K562 (cell line): ENCODE measurements around the gene CDC42EP1. TPM values are rescaled to one million over a fixed set of nuclear protein-coding genes. Genes with fewer than 3 reads are reported as not detected.

Experiments
- ATAC-seq: fragments of 200-7000 bp; cut with Tn5 transposase; 3 replicates; pipeline ENCODE4 v1.9.1; 2020; ENCODE audit warnings: moderate library complexity
- BruUV-seq: library from RNA; stranded (reverse); fragments of 400-500 nt; replicated peaks from 2 replicates; lab custom pipeline; 2021; lab: Mats Ljungman, UMichigan
- CTCF ChIA-PET: fragments of 300-600 bp; formaldehyde crosslinking; extraction: SDS; loops from one replicate; lab custom pipeline; 2021; ENCODE audit warnings: low intra/inter-chr PET ratio; lab: Yijun Ruan, JAX
- POLR2A ChIA-PET: fragments of 300-600, 350-650 bp; sonication (Branson Sonifier 250); formaldehyde crosslinking; extraction: SDS; loops from one replicate; lab custom pipeline; 2021; ENCODE audit warnings: antibody characterized with exemption, inconsistent platforms; lab: Yijun Ruan, JAX
- DNase-seq, 4 experiments: peaks; one replicate each; pipeline versions ENCODE4 v3.0.0 to v3.0.0-alpha.2; 2011 to 2018; ENCODE audit warnings: low spot score in 3 of 4, mixed read lengths in 3 of 4; ENCODE audit errors: extremely low read depth in 1 of 4
- FAIRE-seq: peaks from 2 replicates; lab custom pipeline; 2011; peaks lifted over from hg19 to GRCh38; lab: Jason Lieb, UNC
- H2AFZ ChIP-seq: 2 replicates; pipeline ENCODE4 v1.6.0; 2011; ENCODE audit warnings: low read depth, low read length, control low read depth, inconsistent platforms
- H3K27ac ChIP-seq: fragments of 200-600 bp; 3 replicates; pipeline ENCODE4 v1.8.0; 2011; ENCODE audit warnings: low read depth, mild to moderate bottlenecking, control low read depth, inconsistent platforms, low read length, moderate library complexity, mixed read lengths; ENCODE audit errors: extremely low read depth
- H3K27me3 ChIP-seq, 2 experiments: fragments of 300-600 bp in 1 of 2; 2 replicates in 1 of 2; 3 replicates in 1 of 2; pipeline versions ENCODE4 v1.6.0 to v1.8.0; 2011; ENCODE audit warnings: inconsistent platforms in 2 of 2, low read length in 2 of 2, mild to moderate bottlenecking in 1 of 2, mixed read lengths in 1 of 2, moderate library complexity in 1 of 2; ENCODE audit not compliant: control insufficient read depth in 2 of 2, insufficient read depth in 2 of 2
- H3K36me3 ChIP-seq: fragments of 300-600 bp; 3 replicates; pipeline ENCODE4 v1.8.0; 2011; ENCODE audit warnings: mild to moderate bottlenecking, low read length, inconsistent platforms; ENCODE audit not compliant: control insufficient read depth, insufficient read depth
- H3K4me1 ChIP-seq, 2 experiments: fragments of 200-600 bp in 1 of 2; replicated peaks in 1 of 2; 2 replicates in 1 of 2; 3 replicates in 1 of 2; pipeline versions ENCODE4 v1.5.1 to v1.8.0; 2011; ENCODE audit warnings: inconsistent platforms in 2 of 2, low read length in 2 of 2, mild to moderate bottlenecking in 1 of 2, mixed read lengths in 1 of 2, moderate library complexity in 1 of 2; ENCODE audit not compliant: control insufficient read depth in 2 of 2, insufficient read depth in 2 of 2
- H3K4me2 ChIP-seq: 2 replicates; pipeline ENCODE4 v1.6.1; 2011; ENCODE audit warnings: low read length, control low read depth, inconsistent platforms, mixed read lengths; ENCODE audit not compliant: insufficient read depth
- H3K4me3 ChIP-seq: fragments of 200-600 bp; sonication (generic), shearing (Covaris generic); 2 replicates; pipeline ENCODE4 v1.5.1; 2016; ENCODE audit warnings: control low read depth, inconsistent platforms
- H3K79me2 ChIP-seq: fragments of 200-600 bp; 3 replicates; pipeline ENCODE4 v1.8.0; 2011; ENCODE audit warnings: low read length, inconsistent platforms; ENCODE audit not compliant: control insufficient read depth, insufficient read depth
- H3K9ac ChIP-seq, 2 experiments: 2 replicates each; pipeline versions ENCODE4 v1.6.0 to v1.6.1; 2011; ENCODE audit warnings: low read depth in 2 of 2, low read length in 2 of 2, control low read depth in 1 of 2, inconsistent platforms in 1 of 2, mild to moderate bottlenecking in 1 of 2, mixed read lengths in 1 of 2; ENCODE audit not compliant: insufficient read depth in 1 of 2
- H3K9me1 ChIP-seq: one replicate; pipeline ENCODE4 v1.6.0; 2011; ENCODE audit warnings: inconsistent platforms, mild to moderate bottlenecking, low read length, moderate library complexity; ENCODE audit not compliant: control insufficient read depth, insufficient read depth
- H3K9me3 ChIP-seq: replicated peaks from 2 replicates; pipeline ENCODE4 v1.5.1; 2011; ENCODE audit warnings: low read depth, low read length, inconsistent platforms; ENCODE audit not compliant: control insufficient read depth, insufficient read depth
- H4K20me1 ChIP-seq: replicated peaks from 2 replicates; pipeline ENCODE4 v1.6.1; 2011; ENCODE audit warnings: low read length, inconsistent platforms, mixed read lengths; ENCODE audit not compliant: control insufficient read depth, insufficient read depth
- BCL6 ChIP-seq: fragments of 250-450 bp; sonication (Bioruptor Pico); IDR thresholded peaks from 2 replicates; pipeline ENCODE4 v1.4.0; 2020
- ELK3 ChIP-seq: fragments of 450-650 bp; formaldehyde crosslinking; IDR thresholded peaks from 2 replicates; pipeline ENCODE4 v1.4.0; 2020; ENCODE audit warnings: mild to moderate bottlenecking
- GABPB2 ChIP-seq: fragments of 250-450 bp; sonication (Bioruptor Pico); conservative IDR thresholded peaks from 2 replicates; pipeline ENCODE4 v1.5.1; 2021; ENCODE audit warnings: mild to moderate bottlenecking
- JUN ChIP-seq, 2 experiments: sonication (generic) in 1 of 2; formaldehyde crosslinking in 1 of 2; IDR thresholded peaks; 2 replicates each; pipeline versions ENCODE4 v1.6.1 to v1.8.0; 2012 to 2022; ENCODE audit warnings: borderline replicate concordance in 2 of 2, mild to moderate bottlenecking in 2 of 2, improper control_type of control experiment in 1 of 2, low read depth in 1 of 2, low read length in 1 of 2, missing genetic modification reagents in 1 of 2
- MEF2D ChIP-seq: conservative IDR thresholded peaks from 2 replicates; pipeline ENCODE4 v1.6.1; 2016; ENCODE audit warnings: low read depth, missing genetic modification characterization, missing compliant biosample characterization
- POLR3A ChIP-seq: IDR thresholded peaks from 2 replicates; pipeline ENCODE4 v1.6.1; 2011; ENCODE audit warnings: borderline replicate concordance, mild to moderate bottlenecking, moderate library complexity; ENCODE audit not compliant: insufficient read length, insufficient read depth; ENCODE audit errors: extremely low read depth
- SETDB1 ChIP-seq: IDR thresholded peaks from one replicate; pipeline ENCODE4 v1.6.1; 2012; ENCODE audit warnings: low read length, control low read depth, inconsistent platforms
- XRCC4 ChIP-seq: IDR thresholded peaks from one replicate; pipeline ENCODE4 v1.6.1; 2011; ENCODE audit not compliant: insufficient read depth, insufficient read length; ENCODE audit errors: extremely low read depth
- ZFX ChIP-seq: sonication (generic); formaldehyde crosslinking; IDR thresholded peaks from 2 replicates; pipeline ENCODE4 v1.8.0; 2022; ENCODE audit warnings: mild to moderate bottlenecking, missing genetic modification reagents, moderate library complexity
- ZNF239 ChIP-seq: fragments of 250-450 bp; sonication (Bioruptor Pico); IDR thresholded peaks from 2 replicates; pipeline ENCODE4 v1.4.0; 2020; ENCODE audit warnings: mild to moderate bottlenecking
- ZNF395 ChIP-seq: fragments of 200-800 bp; sonication (Bioruptor generic); IDR thresholded peaks from 2 replicates; pipeline ENCODE4 v1.6.1; 2017; ENCODE audit warnings: missing genetic modification characterization, missing compliant biosample characterization
- ZNF830 ChIP-seq: fragments of 250-450 bp; sonication (Bioruptor Pico); IDR thresholded peaks from 2 replicates; pipeline ENCODE4 v1.5.0; 2021; ENCODE audit warnings: mild to moderate bottlenecking
- WGBS: fragments of 100-300 bp; shearing (Covaris generic); methylation state at CpG from one replicate; pipeline ENCODE4 v1.1.6; 2016; ENCODE audit warnings: low coverage, mixed read lengths; ENCODE audit not compliant: insufficient coverage; ENCODE audit errors: missing lambda C conversion rate; 5-methylcytosine and 5-hydroxymethylcytosine counted together
- in situ Hi-C: fragments of 300-500 bp; cut with MboI; formaldehyde crosslinking; loops from 4 replicates; pipeline ENCODE4 v1.15.0; 2018; ENCODE audit warnings: inconsistent platforms, mixed read lengths
- intact Hi-C: fragments of 100-400 bp; cut with micrococcal nuclease; formaldehyde crosslinking; loops from 2 replicates; pipeline ENCODE4 v1.14.2; 2022
- polyA plus RNA-seq, 8 experiments: library from polyadenylated mRNA; depleted of rRNA in 4 of 8; stranded (reverse) in 5 of 8; unstranded in 3 of 8; fragments of >200 nt; fragmentation: Nextera tagmentation in 2 of 8; fragmentation: Illumina TruSeq in 1 of 8; extraction: Ambion mirVana in 2 of 8; extraction: Trizol in 1 of 8; gene quantifications; 2 replicates each; pipeline versions ENCODE4 v1.2.1 to v1.2.3, GENCODE V29; 2011 to 2014; ENCODE audit warnings: inconsistent platforms in 1 of 8, missing spikeins in 1 of 8
- total RNA-seq, 7 experiments: library from RNA; depleted of rRNA in 6 of 7; stranded (reverse); fragments of >200 nt in 6 of 7; fragmentation: Illumina TruSeq in 2 of 7; extraction: Trizol in 2 of 7; gene quantifications; 2 replicates each; pipeline versions ENCODE4 v1.2.1 to v1.2.3, GENCODE V29; 2011 to 2021; ENCODE audit warnings: low replicate concordance in 1 of 7

Gene CDC42EP1
- total and polyA plus RNA-seq, 9 of the 15 experiments (the other 6 are each of a cell fraction or from before 2014, with no cell fraction given) = 0.67 to 70.2 (median 7.3) TPM

- no peak overlapping the region for H2AFZ ChIP-seq
- H3K27me3 ChIP-seq = no peaks in the 10 kb centered on the region
- peak overlapping the region; percentile 97; the same call in 1 of the 3 replicates for H3K27ac ChIP-seq
- FAIRE-seq (no peak), DNase-seq (no peak), ATAC-seq (no peak)
- H4K20me1 ChIP-seq = peaks cover 45% of the 10 kb centered on the region
- peaks cover 69% of the 10 kb centered on the region for H3K79me2 ChIP-seq
- H3K36me3 ChIP-seq = peaks cover 58% of the 10 kb centered on the region; the same call in 2 of the 3 replicates
- WGBS = 84% methylated on average over 7 of the region's 7 CpGs
- ChIA-PET CTCF (interaction anchor here (0.6 to 1.0 kb wide), 2 partner anchors 21 to 107 kb away, joined by 3 to 4 read pairs; no protein-coding TSS in a partner anchor), POLR2A (interaction anchor here (0.6 to 1.6 kb wide), 5 partner anchors 10 to 322 kb away, joined by 3 to 6 read pairs (median 4); partner anchors contain the start of gene LGALS2)
- BruUV-seq = no TSS peak
- H3K4me2 ChIP-seq = peak overlapping the region; percentile 92; the same call in 1 of the 2 replicates
- peak; percentile 89 for TF ChIP-seq ZNF239 (CRISPR knock-in tag)
- no peak for TF ChIP-seq ZFX (CRISPR knock-in tag)
- intact Hi-C loops (no loop called here), in situ Hi-C loops (no loop called here)
- H3K9me1 ChIP-seq = peaks cover 8% of the 10 kb centered on the region
- peaks cover 28 to 69% of the 10 kb centered on the region in 2 experiments for H3K4me1 ChIP-seq
- no peaks in the 10 kb centered on the region for H3K9me3 ChIP-seq
- peak overlapping the region in 1 of 2 experiments; percentile 55; a peak in 1 of 4 replicates for H3K9ac ChIP-seq
- no peak overlapping the region for H3K4me3 ChIP-seq
Measured at GRCh38 chr22:37564111-37564711, 3.9 kb downstream of the CDC42EP1 start.

GRCh38 chr22:37565830-37566229, 5.5 kb downstream of the CDC42EP1 start:
- Histone ChIP-seq H3K4me3 (no peak overlapping the region), H2AFZ (no peak overlapping the region), H3K27ac (no peak overlapping the region), H3K79me2 (peaks cover 64% of the 10 kb centered on the region), H3K4me2 (no peak overlapping the region), H3K4me1 (peaks cover 29 to 63% of the 10 kb centered on the region in 2 experiments), H3K9me3 (no peaks in the 10 kb centered on the region), H4K20me1 (peaks cover 59% of the 10 kb centered on the region), H3K36me3 (peaks cover 58% of the 10 kb centered on the region; the same call in 2 of the 3 replicates), H3K9ac (no peak overlapping the region), H3K27me3 (no peaks in the 10 kb centered on the region), H3K9me1 (peaks cover 8% of the 10 kb centered on the region)
- whole genome bisulfite sequencing = 90% methylated on average over 12 of the region's 17 CpGs
- POLR2A ChIA-PET = interaction anchor here (0.6 to 3.0 kb wide), 5 partner anchors 9 to 186 kb away, joined by 3 to 17 read pairs (median 6); no protein-coding TSS in a partner anchor
- DNase-seq = no peak
- in situ Hi-C loops (no loop called here), intact Hi-C loops (no loop called here)
- no peak for ATAC-seq
- CTCF ChIA-PET = no interaction called here
- no peak for TF ChIP-seq XRCC4
- no peak for TF ChIP-seq ELK3 (CRISPR knock-in tag)
- no peak for TF ChIP-seq ZNF395 (CRISPR knock-in tag)
- TF ChIP-seq MEF2D (tag) = no peak
- no peak for TF ChIP-seq BCL6 (CRISPR knock-in tag)
- TF ChIP-seq JUN (IDR thresholded peaks at IDR 0.05; ENCODE audit: borderline replicate concordance, low read depth, low read length) = no peak
- no peak for TF ChIP-seq JUN (CRISPR knock-in tag; IDR thresholded peaks at IDR 0.05; ENCODE audit: borderline replicate concordance)
- TF ChIP-seq POLR3A = no peak
- no peak for TF ChIP-seq ZNF830
- no peak for TF ChIP-seq GABPB2
- no peak for TF ChIP-seq SETDB1
- no peak for FAIRE-seq
- no TSS peak for BruUV-seq
